ENCODE results near the gene COL1A1. TPM values are rescaled to one million over a fixed set of nuclear protein-coding genes. Genes with fewer than 3 reads are reported as not detected.

COL1A1 gene
- total and polyA plus RNA-seq, 2 of the 13 experiments (the other 11 are each of a cell fraction or from before 2014, with no cell fraction given) = 0.05 TPM; not detected in 1

GRCh38 chr17:50225701-50226240 lies 24.3 kb upstream of the COL1A1 start:
- Histone ChIP-seq H3K79me2 (ENCODE audit: insufficient read depth, low read length) (no peaks in the 10 kb centered on the region), H3K9ac (ENCODE audit: insufficient read depth, low read depth, low read length) (no peak overlapping the region), H3K36me3 (replicated peaks in 1 of 2; ENCODE audit: control insufficient read depth in 1 of 2, insufficient read depth in 2 of 2, low read length in 2 of 2) (no peaks in the 10 kb centered on the region), H3K9me3 (ENCODE audit: low read length) (peaks cover 23% of the 10 kb centered on the region), H3K4me1 (ENCODE audit: insufficient read depth, low read length) (peaks cover 9% of the 10 kb centered on the region), H3K4me3 (replicated peaks in 1 of 3; ENCODE audit: insufficient read depth in 1 of 3, low read depth in 2 of 3, low read length in 3 of 3) (no peak overlapping the region), H4K20me1 (ENCODE audit: insufficient read depth, low read length) (no peaks in the 10 kb centered on the region), H3K27me3 (ENCODE audit: control insufficient read depth in 1 of 2, insufficient read depth in 2 of 2, low read length in 2 of 2) (no peaks in the 10 kb centered on the region), H2AFZ (ENCODE audit: low read length) (no peak overlapping the region), H3K4me2 (ENCODE audit: low read depth, low read length) (no peak overlapping the region), H3K27ac (ENCODE audit: extremely low read length, insufficient read depth, low read length) (no peak overlapping the region)
- TF ChIP-seq ZNF720 (CRISPR knock-in tag; IDR thresholded peaks at IDR 0.05) = no peak
- TF ChIP-seq ZNF17 (CRISPR knock-in tag; IDR thresholded peaks at IDR 0.05) = no peak
- no peak for TF ChIP-seq ZNF883 (CRISPR knock-in tag; IDR thresholded peaks at IDR 0.05; ENCODE audit: not compliant biosample characterization)
- TF ChIP-seq ZNF430 (CRISPR knock-in tag; IDR thresholded peaks at IDR 0.05) = no peak
- no peak for FAIRE-seq
- ChIA-PET CTCF (ENCODE audit: low intra/inter-chr PET ratio, low total read pairs) (no interaction called here), POLR2A (no interaction called here)
- in situ Hi-C loops (cut with HindIII; ENCODE audit: extremely low pct_ligation_motif_present, low pct_unique_long_range_greater_than_20kb) (no loop called here), intact Hi-C loops (cut with micrococcal nuclease; ENCODE audit: unreplicated experiment) (no loop called here)
- ATAC-seq = no peak
- BruUV-seq (replicated peaks) = no TSS peak
- 6% methylated on average over 3 of the region's 3 CpGs for WGBS (ENCODE audit: low lambda C conversion rate)
- DNase-seq (ENCODE audit: low spot score) = no peak

GRCh38 chr17:50222922-50223321 lies 21.5 kb upstream of the COL1A1 start:
- in situ Hi-C loops (cut with HindIII; ENCODE audit: extremely low pct_ligation_motif_present, low pct_unique_long_range_greater_than_20kb) (no loop called here), intact Hi-C loops (cut with micrococcal nuclease; ENCODE audit: unreplicated experiment) (no loop called here)
- H3K4me1 ChIP-seq (ENCODE audit: insufficient read depth, low read length) = peaks cover 38% of the 10 kb centered on the region
- ChIA-PET POLR2A (no interaction called here), CTCF (ENCODE audit: low intra/inter-chr PET ratio, low total read pairs) (no interaction called here)
- BruUV-seq (replicated peaks) = no TSS peak
- H3K79me2 ChIP-seq (ENCODE audit: insufficient read depth, low read length) = no peaks in the 10 kb centered on the region
- no peak for FAIRE-seq
- H3K9me3 ChIP-seq (ENCODE audit: low read length) = peaks cover 23% of the 10 kb centered on the region
- no peak for ATAC-seq
- 50% methylated on average over 6 of the region's 6 CpGs for WGBS (ENCODE audit: low lambda C conversion rate)
- no peaks in the 10 kb centered on the region for H3K36me3 ChIP-seq (replicated peaks in 1 of 2; ENCODE audit: control insufficient read depth in 1 of 2, insufficient read depth in 2 of 2, low read length in 2 of 2)
- H2AFZ ChIP-seq (ENCODE audit: low read length) = no peak overlapping the region
- no peak overlapping the region for H3K27ac ChIP-seq (ENCODE audit: extremely low read length, insufficient read depth, low read length)
- H3K27me3 ChIP-seq (ENCODE audit: control insufficient read depth in 1 of 2, insufficient read depth in 2 of 2, low read length in 2 of 2) = no peaks in the 10 kb centered on the region
- DNase-seq (ENCODE audit: low spot score) = no peak
- no peak overlapping the region for H3K4me3 ChIP-seq (replicated peaks in 1 of 3; ENCODE audit: insufficient read depth in 1 of 3, low read depth in 2 of 3, low read length in 3 of 3)
- no peaks in the 10 kb centered on the region for H4K20me1 ChIP-seq (ENCODE audit: insufficient read depth, low read length)
- H3K9ac ChIP-seq (ENCODE audit: insufficient read depth, low read depth, low read length) = no peak overlapping the region
- no peak overlapping the region for H3K4me2 ChIP-seq (ENCODE audit: low read depth, low read length)
- TF ChIP-seq ZNF777 (CRISPR knock-in tag; IDR thresholded peaks at IDR 0.05) (no peak), ZNF572 (CRISPR knock-in tag; IDR thresholded peaks at IDR 0.05) (no peak), MED1 (CRISPR knock-in tag; IDR thresholded peaks at IDR 0.05) (no peak), MLX (CRISPR knock-in tag; IDR thresholded peaks at IDR 0.05) (no peak), ATF6 (CRISPR knock-in tag; conservative IDR thresholded peaks at IDR 0.05) (no peak), LCORL (IDR thresholded peaks at IDR 0.05) (no peak), LCORL (CRISPR knock-in tag; IDR thresholded peaks at IDR 0.05) (no peak), ZFY (CRISPR knock-in tag; IDR thresholded peaks at IDR 0.05) (no peak), BORCS8-MEF2B (CRISPR knock-in tag; IDR thresholded peaks at IDR 0.05) (no peak), FOXO1 (CRISPR knock-in tag; IDR thresholded peaks at IDR 0.05) (no peak), NFE2L1 (CRISPR knock-in tag; IDR thresholded peaks at IDR 0.05; ENCODE audit: borderline replicate concordance) (no peak), ZNF292 (CRISPR knock-in tag; IDR thresholded peaks at IDR 0.05; ENCODE audit: borderline replicate concordance, low read depth) (no peak), PREB (CRISPR knock-in tag; IDR thresholded peaks at IDR 0.05) (no peak), ZNF234 (CRISPR knock-in tag; conservative IDR thresholded peaks at IDR 0.05) (no peak)
